Gastrocnemius medialis (tissue), 4 donors: ENCODE data around the gene PPIE. TPM values are rescaled to one million over a fixed set of nuclear protein-coding genes. Genes with fewer than 3 reads are reported as not detected.

Experiments
- ATAC-seq, 2 donors: fragments of 150-250 bp; one replicate each; pipeline ENCODE4 v1.9.1; 2016
- DNase-seq, 2 donors: peaks; one replicate each; pipeline ENCODE4 v3.0.0-alpha.2; 2019
- H3K27ac ChIP-seq, 4 donors: fragments of 200-600 bp; sonication (generic); 1 replicate in 1 of 4; 2 replicates in 3 of 4; pipeline ENCODE4 v1.5.1; 2016 to 2018; ENCODE audit warnings: mild to moderate bottlenecking in 2 of 4, moderate library complexity in 1 of 4
- H3K27me3 ChIP-seq, 3 donors: fragments of 200-600 bp; sonication (generic) in 2 of 3; 1 replicate in 1 of 3; 2 replicates in 2 of 3; pipeline versions ENCODE4 v1.5.1 to v1.6.0; 2016 to 2019; ENCODE audit warnings: mild to moderate bottlenecking in 1 of 3, moderate library complexity in 1 of 3
- H3K36me3 ChIP-seq, 2 donors: fragments of 200-600 bp; sonication (generic) in 1 of 2; one replicate each; pipeline ENCODE4 v1.5.1; 2017 to 2018
- H3K4me1 ChIP-seq, 2 donors: fragments of 200-600 bp; sonication (generic) in 1 of 2; one replicate each; pipeline ENCODE4 v1.5.1; 2016 to 2017; ENCODE audit warnings: mild to moderate bottlenecking in 2 of 2
- H3K4me3 ChIP-seq, 4 donors: fragments of 200-600 bp; sonication (generic) in 3 of 4; 1 replicate in 1 of 4; 2 replicates in 3 of 4; pipeline ENCODE4 v1.5.1; 2016 to 2019; ENCODE audit warnings: mild to moderate bottlenecking in 2 of 4
- H3K9me3 ChIP-seq, 3 donors: fragments of 200-600 bp; sonication (generic) in 2 of 3; 1 replicate in 1 of 3; 2 replicates in 2 of 3; pipeline ENCODE4 v1.5.1; 2016 to 2019
- CTCF ChIP-seq, 5 experiments: fragments of 450-650 bp in 3 of 5; fragments of 200-600 bp in 2 of 5; sonication (generic) in 2 of 5; IDR thresholded peaks in 4 of 5; conservative IDR thresholded peaks in 1 of 5; 1 replicate in 4 of 5; 2 replicates in 1 of 5; pipeline ENCODE4 v1.5.1; 2016 to 2019; ENCODE audit warnings: antibody characterized with exemption in 5 of 5, mild to moderate bottlenecking in 3 of 5, moderate library complexity in 3 of 5
- POLR2A ChIP-seq, 2 donors: fragments of 450-650 bp; IDR thresholded peaks; one replicate each; pipeline ENCODE4 v1.6.1; 2017; ENCODE audit warnings: antibody characterized with exemption in 2 of 2, mild to moderate bottlenecking in 2 of 2, moderate library complexity in 2 of 2
- in situ Hi-C, 4 donors: fragments of 200-750 bp; cut with MboI; loops; one replicate each; pipeline versions ENCODE4 v1.15.0 to v1.8.0; 2017; ENCODE audit warnings: low sequenced_read_pairs in 4 of 4
- intact Hi-C: fragments of 100-400 bp; cut with DNase I; formaldehyde crosslinking; loops from one replicate; pipeline ENCODE4 v1.15.1; 2023; ENCODE audit warnings: low total_unique reads
- total RNA-seq, 4 donors: library from RNA; depleted of rRNA; stranded (reverse); fragments of >200 nt; gene quantifications; one replicate each; pipeline versions ENCODE4 v1.1.0 to v1.2.3, GENCODE V29; 2016

PPIE gene
- total RNA-seq, 4 donors from 2014 or later = 22.9 to 30.1 (median 27.2) TPM

DNA sequence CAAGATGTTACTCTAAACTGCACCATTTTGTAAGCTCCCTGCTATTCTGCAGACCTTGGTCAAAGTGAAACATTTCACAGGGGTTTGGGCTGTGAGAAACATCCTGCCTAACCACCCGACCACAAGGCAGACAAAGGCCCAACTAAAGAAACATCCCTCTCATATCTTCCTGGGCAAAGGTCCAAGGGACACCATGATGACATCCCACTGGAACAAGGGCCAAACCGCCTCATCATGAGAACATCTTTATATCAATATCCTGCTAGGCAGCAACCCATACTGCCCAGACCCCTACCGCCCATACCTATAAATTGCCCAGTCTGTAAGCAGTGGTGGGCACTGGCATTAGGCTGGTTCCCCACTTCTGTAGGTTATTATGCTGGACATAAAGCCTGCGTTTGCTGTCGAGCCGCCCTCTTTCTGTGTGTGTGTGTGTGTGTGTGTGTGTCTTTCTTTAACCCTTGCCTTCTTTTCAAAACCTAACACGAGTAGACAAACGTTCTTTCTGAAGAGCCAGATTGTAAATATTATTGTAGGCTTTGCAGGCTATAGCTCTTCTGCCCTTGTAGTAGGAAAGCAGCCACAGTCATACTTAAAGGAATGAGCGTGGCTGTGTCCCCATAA lies 1.0 kb upstream of the PPIE start:
- no peak for DNase-seq
- H3K9me3 ChIP-seq = no peaks in the 10 kb centered on the region
- H3K27ac ChIP-seq = no peak overlapping the region
- intact Hi-C loops (no loop called here), in situ Hi-C loops (no loop called here)
- H3K27me3 ChIP-seq = no peaks in the 10 kb centered on the region
- no peak for TF ChIP-seq POLR2A (IDR thresholded peaks at IDR 0.05)
- TF ChIP-seq CTCF (IDR thresholded peaks at IDR 0.05 in 4 of 5, conservative IDR thresholded peaks at IDR 0.05 in 1 of 5) = no peak
- H3K4me3 ChIP-seq = no peak overlapping the region
- ATAC-seq = no peak
- peaks cover 0 to 27% of the 10 kb centered on the region in 2 donors for H3K36me3 ChIP-seq
- H3K4me1 ChIP-seq = peaks cover 21 to 35% of the 10 kb centered on the region in 2 donors

DNA sequence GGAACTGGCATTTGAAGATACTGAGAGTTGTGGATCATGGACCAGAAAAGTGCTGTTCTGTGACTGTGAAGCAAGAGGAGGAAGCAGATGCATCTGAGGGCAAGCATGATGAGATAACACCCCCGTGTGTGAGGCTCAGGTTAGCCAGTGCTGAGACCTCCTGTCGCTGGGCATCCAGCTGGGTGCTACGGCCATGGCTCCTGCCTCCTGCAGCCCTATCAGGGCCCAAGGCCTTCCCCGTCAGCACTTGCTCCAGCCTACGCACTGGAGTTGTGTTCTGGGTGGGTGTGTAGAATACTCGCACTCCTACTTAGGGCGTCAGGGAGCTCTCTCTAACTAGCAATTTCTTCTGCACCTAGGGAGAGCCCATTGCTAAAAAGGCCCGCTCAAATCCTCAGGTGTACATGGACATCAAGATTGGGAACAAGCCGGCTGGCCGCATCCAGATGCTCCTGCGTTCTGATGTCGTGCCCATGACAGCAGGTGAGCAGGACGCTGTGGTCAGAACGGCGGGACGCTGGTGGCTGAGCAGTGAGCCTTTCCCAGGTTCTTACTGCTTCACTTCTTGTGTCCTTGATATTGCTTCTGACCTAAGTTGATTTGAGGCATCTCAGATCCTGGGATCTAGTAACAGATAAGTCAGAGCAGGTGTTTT lies 6.5 kb downstream of the PPIE start:
- Histone ChIP-seq H3K4me3 (no peak overlapping the region), H3K36me3 (peaks cover 0 to 96% of the 10 kb centered on the region in 2 donors), H3K9me3 (no peaks in the 10 kb centered on the region), H3K4me1 (peaks cover 3% of the 10 kb centered on the region in 2 donors), H3K27me3 (no peaks in the 10 kb centered on the region), H3K27ac (no peak overlapping the region)
- ATAC-seq = no peak
- TF ChIP-seq CTCF (IDR thresholded peaks at IDR 0.05 in 4 of 5, conservative IDR thresholded peaks at IDR 0.05 in 1 of 5) (no peak), POLR2A (IDR thresholded peaks at IDR 0.05) (no peak)
- DNase-seq = no peak
- intact Hi-C loops (no loop called here), in situ Hi-C loops (no loop called here)

DNA sequence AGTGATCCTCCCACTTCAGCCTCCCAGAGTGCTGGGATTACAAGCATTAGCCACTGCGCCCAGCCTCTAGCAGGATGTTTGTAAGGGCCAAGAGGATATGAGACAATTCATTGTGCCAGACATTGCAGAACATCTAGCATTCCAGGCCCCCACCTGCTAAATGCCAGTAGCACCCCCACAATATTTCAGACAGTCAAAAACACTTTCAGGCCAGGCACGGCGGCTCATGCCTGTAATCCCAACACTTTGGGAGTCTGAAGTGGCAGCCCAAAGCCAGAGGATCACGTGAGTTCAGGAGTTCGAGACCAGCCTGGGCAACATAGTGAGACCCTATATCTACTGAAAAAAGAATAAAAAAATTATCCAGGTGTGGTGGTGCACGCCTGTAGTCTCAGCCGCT lies 12.9 kb downstream of the PPIE start:
- Histone ChIP-seq H3K9me3 (no peaks in the 10 kb centered on the region), H3K4me1 (no peaks in the 10 kb centered on the region), H3K36me3 (peaks cover 0 to 99% of the 10 kb centered on the region in 2 donors), H3K27ac (no peak overlapping the region), H3K27me3 (no peaks in the 10 kb centered on the region), H3K4me3 (no peak overlapping the region)
- in situ Hi-C loops = no loop called here
- DNase-seq (no peak), ATAC-seq (no peak)
- TF ChIP-seq CTCF (IDR thresholded peaks at IDR 0.05 in 4 of 5, conservative IDR thresholded peaks at IDR 0.05 in 1 of 5) = no peak
- TF ChIP-seq POLR2A (IDR thresholded peaks at IDR 0.05) = no peak
- intact Hi-C loops = no loop called here

DNA sequence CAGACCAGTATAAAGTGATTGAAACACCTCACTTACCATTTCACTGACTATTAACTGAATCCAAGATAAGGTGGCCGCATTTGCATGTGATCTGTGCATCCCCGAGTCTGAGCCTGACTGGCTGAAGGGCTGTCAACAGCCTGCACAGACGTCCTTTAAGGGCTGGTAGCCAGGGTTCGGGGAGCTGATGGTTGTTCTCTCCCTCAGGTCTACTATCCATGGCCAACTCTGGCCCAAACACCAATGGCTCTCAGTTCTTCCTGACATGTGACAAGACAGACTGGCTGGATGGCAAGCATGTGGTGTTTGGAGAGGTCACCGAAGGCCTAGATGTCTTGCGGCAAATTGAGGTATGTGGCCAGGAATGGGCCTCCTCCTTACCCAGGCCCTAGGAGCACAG lies 14.0 kb downstream of the PPIE start:
- in situ Hi-C loops = no loop called here
- Histone ChIP-seq H3K9me3 (no peaks in the 10 kb centered on the region), H3K27me3 (no peaks in the 10 kb centered on the region), H3K36me3 (peaks cover 0 to 96% of the 10 kb centered on the region in 2 donors), H3K4me1 (no peaks in the 10 kb centered on the region), H3K27ac (no peak overlapping the region), H3K4me3 (no peak overlapping the region)
- no peak for ATAC-seq
- DNase-seq = no peak
- no peak for TF ChIP-seq CTCF (IDR thresholded peaks at IDR 0.05 in 4 of 5, conservative IDR thresholded peaks at IDR 0.05 in 1 of 5)
- no peak for TF ChIP-seq POLR2A (IDR thresholded peaks at IDR 0.05)
- intact Hi-C loops = no loop called here
